HG03097 (cell line): ENCODE results near the gene RALGAPA1.
A peak's percentile ranks its signal among the peaks of the same experiment; 100 is the strongest.
"Not testable (repeated sequence)": the region's sequence is repeated elsewhere in the genome, so short reads cannot be mapped to it uniquely, and the experiment has no call there.

Experiments used
- ATAC-seq: cut with Tn5 transposase; IDR thresholded peaks from one replicate; pipeline ENCODE4 v1.9.1; 2021; ENCODE audit not compliant: unreplicated experiment, low FRiP score

RALGAPA1 gene

GRCh38 chr14:35822501-35822900 lies 13.4 kb upstream of the RALGAPA1 start:
- no peak for ATAC-seq

GRCh38 chr14:35821564-35822411 lies 12.7 kb upstream of the RALGAPA1 start:
- no peak for ATAC-seq

DNA sequence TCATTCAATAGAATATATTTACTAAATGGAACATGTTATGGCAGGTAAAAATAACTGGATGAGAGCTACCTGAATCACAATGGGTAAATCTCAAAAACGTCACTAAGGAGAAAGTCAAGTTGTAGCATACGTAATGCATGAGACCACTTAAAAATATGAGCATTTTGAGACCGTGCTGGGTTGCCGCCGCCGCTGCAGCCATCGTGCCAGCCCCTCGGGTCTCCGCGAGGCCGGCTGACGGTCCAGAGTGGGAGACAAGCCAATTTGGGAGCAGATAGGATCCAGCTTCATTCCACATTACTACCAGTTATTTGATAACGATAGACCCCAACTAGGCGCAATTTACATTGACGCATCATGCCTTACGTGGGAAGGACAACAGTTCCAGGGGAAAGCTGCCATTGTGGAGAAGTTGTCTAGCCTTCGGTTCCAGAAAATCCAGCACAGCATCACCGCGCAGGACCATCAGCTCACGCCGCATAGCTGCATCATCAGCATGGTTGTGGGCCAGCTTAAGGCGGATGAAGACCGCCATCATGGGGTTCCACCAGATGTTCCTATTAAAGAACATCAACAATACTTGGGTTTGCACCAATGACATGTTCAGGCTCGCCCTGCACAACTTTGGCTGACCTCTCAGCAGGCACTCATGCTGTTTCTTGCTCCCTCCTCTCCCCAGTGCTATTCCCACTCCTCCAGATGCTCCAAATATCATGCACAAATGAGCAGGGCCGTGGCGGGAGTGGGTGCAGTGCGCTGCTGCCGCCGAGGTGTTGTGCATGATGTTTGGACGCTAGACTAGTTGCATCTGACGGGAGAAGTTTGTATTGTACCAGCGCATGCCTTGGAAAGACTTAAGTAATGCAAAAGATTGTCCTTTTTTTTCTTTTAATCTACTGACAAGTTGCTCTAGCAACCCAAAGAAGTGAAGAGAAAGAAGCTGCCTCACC lies 10.8 kb upstream of the RALGAPA1 start:
- ATAC-seq: no peak

- no peak for ATAC-seq
Measured at GRCh38 chr14:35818346-35819115, 9.4 kb upstream of the RALGAPA1 start.

DNA sequence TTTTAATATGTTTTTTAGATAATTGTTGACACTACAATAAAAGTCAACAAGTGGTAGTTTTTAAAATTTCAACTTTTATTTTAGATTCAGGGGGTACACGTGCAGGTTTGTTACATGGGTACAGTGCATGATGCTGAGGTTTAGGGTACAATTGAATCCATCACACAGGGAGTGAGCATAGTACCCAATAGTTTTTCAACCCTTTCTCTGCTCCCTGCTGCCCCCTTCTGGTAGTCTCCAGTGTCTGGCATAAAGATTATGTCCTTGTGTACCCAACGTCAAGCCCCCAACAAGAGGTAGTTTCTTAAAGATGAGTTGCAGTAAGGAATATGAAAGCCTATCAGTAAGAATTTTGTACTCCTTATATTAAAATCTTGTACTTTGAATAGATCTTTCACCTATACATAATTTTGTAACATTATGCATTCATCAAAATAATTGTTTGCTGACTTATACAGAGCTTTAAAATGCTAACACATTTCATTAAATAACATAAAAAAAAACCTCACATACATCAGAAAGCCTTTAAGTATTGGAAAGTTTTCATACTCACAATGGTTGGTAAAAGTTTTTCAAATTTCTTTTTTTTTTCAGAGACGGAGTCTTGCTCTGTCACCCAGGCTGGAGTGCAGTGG lies 5.4 kb upstream of the RALGAPA1 start:
- peak; percentile 55 for ATAC-seq

- no peak for ATAC-seq
Measured at GRCh38 chr14:35810963-35811362, 1.9 kb upstream of the RALGAPA1 start.

- no peak for ATAC-seq
Measured at GRCh38 chr14:35809597-35809996, 502 bp upstream of the RALGAPA1 start.

DNA sequence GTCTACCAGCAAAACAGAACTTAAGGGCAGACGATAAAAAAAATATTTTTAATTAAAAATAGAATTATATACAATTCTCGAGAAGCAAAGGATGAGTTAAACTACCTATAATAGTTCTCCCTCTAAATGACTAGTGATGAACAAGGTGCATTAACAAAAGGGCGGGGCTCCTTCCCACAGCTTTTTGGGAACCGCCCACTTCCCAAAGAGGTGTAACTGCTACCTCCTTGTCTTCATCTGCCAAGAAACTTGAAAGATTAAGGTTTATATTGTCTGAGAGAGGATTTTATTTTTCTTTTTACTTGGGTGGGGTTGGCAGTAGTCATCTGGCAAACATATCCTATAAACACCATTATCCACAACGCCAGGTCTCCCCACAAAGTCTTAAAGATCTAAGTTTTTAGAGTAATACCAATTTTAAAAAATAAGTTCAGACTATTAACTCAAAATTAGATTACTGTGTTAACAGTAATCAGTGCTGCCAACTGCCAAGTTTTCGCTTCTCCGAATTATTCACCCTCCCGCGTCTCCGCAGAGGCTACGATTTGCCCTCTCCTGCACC lies 938 bp downstream of the RALGAPA1 start:
- no peak for ATAC-seq

DNA sequence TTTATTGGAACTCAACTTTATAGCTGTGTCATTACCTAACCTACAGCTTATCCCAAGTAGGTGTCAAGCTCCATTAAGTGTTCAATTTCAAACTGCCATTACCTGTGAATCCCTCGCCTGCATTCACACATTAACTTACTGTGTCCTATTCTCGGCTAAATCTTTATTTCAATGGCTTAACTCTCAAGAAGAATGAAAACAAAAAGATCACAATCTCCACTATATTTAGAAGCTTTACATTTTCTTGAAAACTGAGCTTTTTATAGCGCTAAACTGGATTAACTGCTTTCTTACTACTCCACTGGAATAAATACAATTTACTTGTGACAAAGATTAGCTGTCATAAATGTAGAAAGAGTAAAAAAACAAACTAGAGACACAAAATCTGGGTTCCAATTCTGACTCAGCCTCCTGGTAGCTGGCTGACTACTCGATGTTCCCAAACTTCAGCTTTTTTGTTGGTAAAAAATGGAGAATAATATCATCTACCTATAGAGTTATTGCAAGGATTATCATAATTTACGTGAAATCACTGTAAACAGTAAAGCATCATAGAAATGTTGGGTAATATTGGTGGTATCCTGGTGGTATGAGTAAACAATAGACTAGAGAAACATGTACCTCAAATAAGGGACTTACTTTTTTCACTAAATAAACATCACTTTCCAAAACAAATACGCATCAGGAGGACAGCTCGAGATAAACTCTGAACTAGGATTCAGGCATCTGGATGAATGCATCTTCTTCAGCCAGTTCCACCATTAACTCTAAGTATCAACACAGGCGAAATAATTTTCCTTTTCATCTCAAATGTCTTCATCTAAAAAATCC lies 1.7 kb downstream of the RALGAPA1 start:
- no peak for ATAC-seq

DNA sequence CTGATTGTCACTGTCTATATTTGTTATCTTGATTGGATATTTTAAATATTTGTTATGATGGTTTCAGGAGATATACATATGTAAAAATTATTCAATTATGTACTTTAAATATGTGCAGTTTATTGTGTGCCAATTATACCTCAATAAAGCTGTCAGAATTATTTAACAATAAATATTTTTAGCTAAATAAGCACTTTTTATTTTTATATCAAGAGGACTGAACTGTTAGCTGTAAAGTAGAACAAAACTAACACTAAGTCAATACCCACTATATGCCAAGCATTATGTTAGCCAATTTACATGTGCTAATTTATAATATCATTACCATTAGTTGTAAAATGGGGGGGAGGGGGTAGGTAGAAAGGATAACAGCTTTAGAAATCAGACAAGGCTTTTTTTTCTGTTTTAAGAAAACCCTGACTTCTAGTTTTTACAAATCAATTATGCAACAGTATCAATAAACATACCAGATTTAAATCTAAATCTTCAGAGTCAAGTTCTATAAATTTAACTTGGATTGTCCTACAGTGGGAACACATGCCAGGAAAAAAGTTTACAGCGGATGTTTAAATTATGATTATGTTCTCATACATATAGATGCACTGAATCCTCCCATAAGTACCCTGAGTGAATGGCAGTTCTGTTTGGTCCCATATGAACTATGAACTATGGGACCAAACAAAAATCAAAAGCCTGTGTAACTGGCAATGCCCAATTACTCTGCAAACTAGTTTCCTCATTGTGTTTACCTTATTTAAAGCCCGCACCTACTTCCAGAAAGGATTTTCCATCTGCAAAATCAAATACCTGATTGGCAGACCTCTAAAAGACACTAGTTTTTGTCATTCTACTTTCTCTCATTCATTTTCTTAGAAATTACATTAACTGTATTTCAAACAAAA lies 2.8 kb downstream of the RALGAPA1 start:
- no peak for ATAC-seq

- ATAC-seq: no peak
Measured at GRCh38 chr14:35797796-35798195, 11.3 kb downstream of the RALGAPA1 start.

- no peak for ATAC-seq
Measured at GRCh38 chr14:35789651-35790050, 19.4 kb downstream of the RALGAPA1 start.

GRCh38 chr14:35786856-35787255 lies 22.2 kb downstream of the RALGAPA1 start:
- no peak for ATAC-seq

DNA sequence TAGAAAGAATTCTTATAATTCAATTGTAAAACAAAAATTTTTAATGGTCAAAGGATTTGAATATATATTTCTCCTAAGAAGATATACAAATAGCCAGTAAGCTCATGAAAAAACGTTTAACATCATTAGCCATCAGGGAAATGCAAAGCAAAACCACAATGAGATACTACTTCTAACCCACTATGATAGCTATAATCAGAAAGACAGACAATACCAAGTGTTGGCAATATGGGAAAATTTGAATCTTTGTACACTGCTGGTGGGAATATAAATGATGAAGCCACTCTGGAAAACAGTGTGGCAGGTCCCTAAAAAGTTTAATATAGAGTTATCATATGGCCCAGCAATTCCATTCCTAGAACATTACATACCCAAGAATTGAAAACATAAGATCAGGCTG lies 25.4 kb downstream of the RALGAPA1 start:
- ATAC-seq: no peak

DNA sequence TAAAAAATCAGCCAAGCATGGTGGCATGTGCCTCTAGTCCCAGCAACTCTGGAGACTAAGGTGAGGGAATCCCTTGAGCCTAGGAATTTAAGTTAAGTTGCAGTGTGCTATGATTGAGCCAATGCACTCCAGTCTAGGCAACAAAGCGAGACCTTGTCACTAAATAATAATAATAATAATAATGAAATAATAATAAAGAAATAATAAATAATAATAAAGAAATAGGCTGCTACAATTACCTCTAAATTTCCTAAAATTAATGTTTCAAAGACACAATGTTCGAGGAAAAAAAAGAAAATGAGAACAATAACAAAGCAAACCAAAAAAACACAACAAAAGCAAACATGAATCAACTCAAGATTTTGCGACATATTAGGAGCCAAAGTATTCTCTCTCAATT lies 29.7 kb downstream of the RALGAPA1 start:
- ATAC-seq: no peak

DNA sequence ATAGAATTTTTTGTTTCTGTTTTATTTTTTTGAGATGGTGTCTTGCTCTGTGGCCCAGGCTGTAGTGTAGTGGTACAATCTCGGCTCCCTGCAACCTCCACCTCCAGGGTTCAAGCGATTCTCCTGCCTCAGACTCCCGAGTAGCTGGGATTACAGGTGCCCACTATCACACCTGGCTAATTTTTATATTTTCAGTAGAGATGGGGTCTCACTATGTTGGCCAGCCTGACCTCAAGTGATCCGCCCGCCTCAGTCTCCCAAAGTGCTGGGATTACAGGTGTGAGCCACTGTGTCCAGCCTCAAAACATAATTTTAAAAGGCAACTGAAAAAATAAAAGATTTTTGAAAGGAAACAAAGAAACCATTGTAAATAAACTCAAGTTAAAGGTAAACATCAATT lies 31.5 kb downstream of the RALGAPA1 start:
- ATAC-seq: not testable (repeated sequence)

DNA sequence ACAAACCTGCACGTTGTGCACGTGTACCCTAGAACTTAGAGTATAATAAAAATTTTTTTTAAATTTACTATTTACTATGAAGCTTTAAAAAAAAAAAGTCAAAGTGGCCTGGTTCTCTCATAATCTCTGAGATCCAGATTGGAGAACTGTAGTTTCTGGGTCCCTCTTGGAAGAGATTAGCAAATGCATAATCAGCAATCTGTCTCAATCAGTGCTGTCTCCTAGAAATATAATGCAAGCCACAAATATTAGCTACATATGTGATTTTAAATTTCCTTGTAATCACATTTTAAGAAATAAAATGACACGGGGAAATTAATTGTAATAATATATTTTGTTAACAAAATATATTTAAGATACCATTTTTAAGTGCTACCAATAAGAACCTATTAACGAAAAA lies 32.3 kb downstream of the RALGAPA1 start:
- no peak for ATAC-seq

DNA sequence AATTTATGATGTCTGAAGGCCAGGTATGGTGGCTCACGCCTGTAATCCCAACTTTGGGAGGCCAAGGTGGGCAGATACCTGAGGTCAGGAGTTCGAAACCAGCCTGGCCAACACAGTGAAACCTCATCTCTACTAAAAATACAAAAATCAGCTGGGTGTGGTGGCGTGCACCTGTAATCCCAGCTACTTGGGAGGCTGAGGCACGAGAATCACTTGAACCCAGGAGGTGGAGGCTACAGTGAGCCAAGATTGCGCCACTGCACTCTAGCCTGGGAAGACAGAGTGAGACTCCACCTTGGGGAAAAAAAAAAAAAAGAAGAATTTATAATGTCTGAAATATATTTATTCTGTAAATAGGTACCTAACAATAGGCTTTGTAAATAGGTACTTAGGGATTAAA lies 33.0 kb downstream of the RALGAPA1 start:
- ATAC-seq: not testable (repeated sequence)
